Gastroesophageal sphincter (tissue), 4 donors: ENCODE measurements around the gene MCM5. TPM values are rescaled to one million over a fixed set of nuclear protein-coding genes. Genes with fewer than 3 reads are reported as not detected.
A peak's percentile ranks its signal among the peaks of the same experiment; 100 is the strongest.

Experiments used
- ATAC-seq: fragments of 150-250 bp; one replicate; pipeline ENCODE4 v1.9.1; 2016; ENCODE audit warnings: mild to moderate bottlenecking, moderate library complexity
- H3K27ac ChIP-seq, 4 donors: fragments of 200-600 bp; sonication (generic) in 3 of 4; 1 replicate in 3 of 4; 2 replicates in 1 of 4; pipeline ENCODE4 v1.5.1; 2016 to 2019
- H3K27me3 ChIP-seq: fragments of 200-600 bp; sonication (generic); one replicate; pipeline ENCODE4 v1.5.1; 2019
- H3K36me3 ChIP-seq, 2 donors: fragments of 200-600 bp; sonication (generic); one replicate each; pipeline ENCODE4 v1.5.1; 2019; ENCODE audit warnings: control low read depth in 1 of 2
- H3K4me1 ChIP-seq, 3 donors: fragments of 200-600 bp; sonication (generic); 1 replicate in 2 of 3; 2 replicates in 1 of 3; pipeline ENCODE4 v1.5.1; 2016 to 2019; ENCODE audit warnings: control low read depth in 2 of 3
- H3K4me3 ChIP-seq, 2 donors: fragments of 200-600 bp; sonication (generic); one replicate each; pipeline ENCODE4 v1.5.1; 2019; ENCODE audit warnings: mild to moderate bottlenecking in 1 of 2, moderate library complexity in 1 of 2
- H3K9me3 ChIP-seq, 3 donors: fragments of 200-600 bp; sonication (generic); one replicate each; pipeline ENCODE4 v1.5.1; 2017 to 2019; ENCODE audit warnings: control low read depth in 2 of 3
- EP300 ChIP-seq: sonication (generic); formaldehyde crosslinking; IDR thresholded peaks from one replicate; pipeline ENCODE4 v1.6.1; 2017; ENCODE audit warnings: antibody characterized with exemption, mild to moderate bottlenecking
- POLR2A ChIP-seq, 2 donors: fragments of 450-650 bp; IDR thresholded peaks; one replicate each; pipeline ENCODE4 v1.6.1; 2017; ENCODE audit warnings: antibody characterized with exemption in 2 of 2, mild to moderate bottlenecking in 2 of 2, moderate library complexity in 1 of 2
- POLR2AphosphoS5 ChIP-seq: sonication (generic); formaldehyde crosslinking; IDR thresholded peaks from one replicate; pipeline ENCODE4 v1.6.1; 2017; ENCODE audit warnings: antibody characterized with exemption
- WGBS, 2 donors: methylation state at CpG; one replicate each; pipeline ENCODE4 v1.1.5; 2018; ENCODE audit warnings: low coverage in 1 of 2; 5-methylcytosine and 5-hydroxymethylcytosine counted together
- total RNA-seq, 4 donors: library from RNA; depleted of rRNA; stranded (reverse); fragments of >200 nt; gene quantifications; one replicate each; pipeline ENCODE4 v1.1.0, GENCODE V29; 2016
- TF ChIP-seq, protein P1 (sequence below), 4 experiments: fragments of 200-600 bp in 2 of 4; fragments of 450-650 bp in 2 of 4; sonication (generic) in 1 of 4; IDR thresholded peaks; one replicate each; pipeline ENCODE4 v1.5.1; 2017 to 2019; ENCODE audit warnings: antibody characterized with exemption in 4 of 4, mild to moderate bottlenecking in 2 of 4, moderate library complexity in 2 of 4

Gene MCM5
- total RNA-seq, 4 donors from 2014 or later: 14.5 to 19.2 (median 15.3) TPM

DNA sequence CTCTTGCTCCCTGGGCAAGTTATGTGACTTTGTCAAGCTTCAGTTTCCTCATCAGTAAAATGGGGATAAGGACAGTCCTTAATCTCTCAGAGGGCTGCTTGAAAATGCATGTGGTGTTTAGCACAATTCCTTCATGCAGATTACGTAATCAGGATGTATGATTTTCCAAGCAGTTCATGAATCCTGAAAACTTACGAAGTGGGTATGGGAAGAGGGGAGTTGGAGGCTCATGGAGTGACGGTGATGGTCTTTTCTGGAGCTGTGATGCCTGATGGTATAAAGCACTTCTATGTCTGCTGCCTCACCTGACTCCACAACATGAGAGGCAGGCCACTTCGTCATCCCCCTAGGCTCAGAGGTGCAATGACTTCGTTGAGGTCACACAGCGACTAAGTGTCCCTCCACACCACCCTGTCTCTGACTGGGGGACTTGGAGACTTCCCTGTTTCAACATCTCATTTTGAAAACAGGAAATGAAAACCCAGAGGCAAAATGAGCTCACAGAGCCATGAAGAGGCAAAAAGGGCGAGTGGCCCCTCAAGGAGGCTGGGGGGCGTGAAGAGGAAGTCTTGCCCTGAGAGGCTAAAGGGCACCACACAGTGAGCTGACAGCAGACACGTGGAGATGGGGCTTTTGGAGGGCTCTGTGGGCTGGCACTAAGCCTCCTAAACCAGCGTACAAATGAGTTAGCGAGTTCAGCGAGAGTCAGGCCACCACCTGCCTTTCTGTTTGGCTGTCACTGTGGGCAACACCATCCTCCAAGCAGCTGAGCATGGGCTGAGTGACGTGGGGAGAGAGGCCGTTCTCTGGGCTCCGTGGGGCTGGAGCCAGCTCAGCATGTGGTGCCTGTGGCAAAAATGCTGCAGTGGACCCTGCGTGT is 10.1 kb downstream of the MCM5 start:
- Histone ChIP-seq H3K27me3 (no peaks in the 10 kb centered on the region), H3K9me3 (no peaks in the 10 kb centered on the region), H3K27ac (no peak overlapping the region), H3K4me3 (no peak overlapping the region), H3K4me1 (no peaks in the 10 kb centered on the region), H3K36me3 (peaks cover 0 to 100% of the 10 kb centered on the region in 2 donors)
- ATAC-seq: peak; percentile 53
- WGBS, 2 donors: 73 to 88% methylated on average over 7 to 12 of the region's 16 CpGs
- TF ChIP-seq, protein P1, sequence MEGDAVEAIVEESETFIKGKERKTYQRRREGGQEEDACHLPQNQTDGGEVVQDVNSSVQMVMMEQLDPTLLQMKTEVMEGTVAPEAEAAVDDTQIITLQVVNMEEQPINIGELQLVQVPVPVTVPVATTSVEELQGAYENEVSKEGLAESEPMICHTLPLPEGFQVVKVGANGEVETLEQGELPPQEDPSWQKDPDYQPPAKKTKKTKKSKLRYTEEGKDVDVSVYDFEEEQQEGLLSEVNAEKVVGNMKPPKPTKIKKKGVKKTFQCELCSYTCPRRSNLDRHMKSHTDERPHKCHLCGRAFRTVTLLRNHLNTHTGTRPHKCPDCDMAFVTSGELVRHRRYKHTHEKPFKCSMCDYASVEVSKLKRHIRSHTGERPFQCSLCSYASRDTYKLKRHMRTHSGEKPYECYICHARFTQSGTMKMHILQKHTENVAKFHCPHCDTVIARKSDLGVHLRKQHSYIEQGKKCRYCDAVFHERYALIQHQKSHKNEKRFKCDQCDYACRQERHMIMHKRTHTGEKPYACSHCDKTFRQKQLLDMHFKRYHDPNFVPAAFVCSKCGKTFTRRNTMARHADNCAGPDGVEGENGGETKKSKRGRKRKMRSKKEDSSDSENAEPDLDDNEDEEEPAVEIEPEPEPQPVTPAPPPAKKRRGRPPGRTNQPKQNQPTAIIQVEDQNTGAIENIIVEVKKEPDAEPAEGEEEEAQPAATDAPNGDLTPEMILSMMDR (IDR thresholded peaks at IDR 0.05): no peak
- TF ChIP-seq POLR2AphosphoS5: no peak
- no peak for TF ChIP-seq POLR2A (IDR thresholded peaks at IDR 0.05)
- no peak for TF ChIP-seq EP300

GRCh38 chr22:35410663-35411034 is 10.7 kb downstream of the MCM5 start:
- Histone ChIP-seq H3K36me3 (peaks cover 0 to 100% of the 10 kb centered on the region in 2 donors), H3K4me1 (no peaks in the 10 kb centered on the region), H3K27ac (no peak overlapping the region), H3K27me3 (no peaks in the 10 kb centered on the region), H3K4me3 (no peak overlapping the region), H3K9me3 (no peaks in the 10 kb centered on the region)
- ATAC-seq: no peak
- WGBS, 2 donors: 100% methylated on average over 2 of the region's 6 CpGs; no CpG with 5 or more reads in 1 of the 2 donors
- TF ChIP-seq POLR2AphosphoS5 (no peak), POLR2A (IDR thresholded peaks at IDR 0.05) (no peak), EP300 (no peak)
- TF ChIP-seq, protein P1 (IDR thresholded peaks at IDR 0.05): no peak

DNA sequence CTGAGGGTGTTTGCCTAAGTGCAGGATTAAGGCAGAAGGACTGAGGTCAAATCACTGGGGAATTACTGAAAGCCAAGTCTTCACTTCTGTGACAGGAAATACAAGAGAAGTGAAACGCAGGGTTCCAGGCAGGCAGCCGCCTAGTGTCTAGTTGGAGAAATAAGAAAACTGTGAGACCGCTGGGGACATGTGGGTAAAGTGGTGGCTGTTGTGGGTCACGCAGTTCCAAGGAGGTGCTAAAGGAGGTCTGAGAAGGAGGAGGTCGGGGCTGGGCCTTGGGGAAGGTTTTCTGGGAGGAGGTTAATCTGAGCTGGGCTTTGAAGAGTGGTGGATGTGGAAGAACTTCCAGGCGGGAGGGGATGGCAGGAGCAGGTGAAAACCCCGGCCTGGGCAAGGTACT is 11.2 kb downstream of the MCM5 start:
- peaks cover 0 to 100% of the 10 kb centered on the region in 2 donors for H3K36me3 ChIP-seq
- WGBS, 2 donors: 64 to 85% methylated on average over 7 of the region's 7 CpGs
- ATAC-seq: no peak

DNA sequence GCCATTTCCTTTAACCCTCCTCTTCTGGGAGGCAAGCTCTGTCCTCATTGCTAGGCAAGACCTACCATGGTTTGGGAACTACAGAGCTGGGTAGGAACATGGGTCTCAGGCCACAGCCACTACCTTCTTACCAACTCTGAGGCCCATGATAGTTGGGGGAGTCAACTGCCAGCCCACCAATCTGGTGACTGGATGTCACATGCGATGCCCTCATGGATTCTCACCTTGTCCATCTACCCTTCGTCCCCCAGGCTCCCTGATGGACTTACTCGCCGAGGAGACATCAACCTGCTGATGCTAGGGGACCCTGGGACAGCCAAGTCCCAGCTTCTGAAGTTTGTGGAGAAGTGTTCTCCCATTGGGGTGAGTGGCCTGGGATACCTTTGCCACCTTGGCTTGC is 13.7 kb downstream of the MCM5 start:
- peaks cover 0 to 100% of the 10 kb centered on the region in 2 donors for H3K36me3 ChIP-seq
- TF ChIP-seq EP300 (no peak), POLR2AphosphoS5 (no peak), POLR2A (IDR thresholded peaks at IDR 0.05) (no peak)
- TF ChIP-seq, protein P1 (IDR thresholded peaks at IDR 0.05): no peak
- no peak for ATAC-seq

More for the DNA sequence above, 11.2 kb downstream of the MCM5 start:
- TF ChIP-seq, protein P1 (IDR thresholded peaks at IDR 0.05): peak in 1 of 4 experiments; percentile 16
- no peak for TF ChIP-seq POLR2AphosphoS5
- no peaks in the 10 kb centered on the region for H3K4me1 ChIP-seq
- H3K27me3 ChIP-seq: no peaks in the 10 kb centered on the region
- no peak overlapping the region for H3K4me3 ChIP-seq
- H3K9me3 ChIP-seq: no peaks in the 10 kb centered on the region
- no peak overlapping the region for H3K27ac ChIP-seq

DNA sequence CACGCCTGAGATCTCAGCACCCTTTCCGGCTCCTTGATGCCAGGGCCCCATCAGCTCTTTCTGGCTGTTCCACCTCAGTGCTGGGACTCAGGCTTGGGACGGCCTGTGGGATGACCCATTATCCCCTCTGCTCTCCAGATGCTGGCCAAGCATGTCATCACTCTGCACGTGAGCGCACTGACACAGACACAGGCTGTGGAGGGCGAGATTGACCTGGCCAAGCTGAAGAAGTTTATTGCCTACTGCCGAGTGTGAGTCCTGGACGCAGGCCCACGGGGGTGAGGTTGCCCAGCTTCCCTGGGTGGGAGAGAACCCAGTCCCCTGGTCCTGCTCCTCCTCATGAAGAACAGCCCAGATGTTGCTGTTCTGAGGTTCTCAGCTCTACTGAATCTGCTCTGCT is 17.7 kb downstream of the MCM5 start:
- H3K4me3 ChIP-seq: no peak overlapping the region
- H3K27me3 ChIP-seq: no peaks in the 10 kb centered on the region
- 100% methylated on average over 1 of the region's 9 CpGs; no CpG with 5 or more reads in 1 of the 2 donors for WGBS, 2 donors
- H3K27ac ChIP-seq: no peak overlapping the region
- no peaks in the 10 kb centered on the region for H3K4me1 ChIP-seq
- H3K36me3 ChIP-seq: peaks cover 0 to 100% of the 10 kb centered on the region in 2 donors
- no peaks in the 10 kb centered on the region for H3K9me3 ChIP-seq
- no peak for TF ChIP-seq POLR2A (IDR thresholded peaks at IDR 0.05)
- TF ChIP-seq EP300: no peak
- TF ChIP-seq, protein P1 (IDR thresholded peaks at IDR 0.05): no peak
- TF ChIP-seq POLR2AphosphoS5: no peak
- no peak for ATAC-seq

More for the DNA sequence above, 13.7 kb downstream of the MCM5 start:
- H3K27ac ChIP-seq: no peak overlapping the region
- H3K4me3 ChIP-seq: no peak overlapping the region
- whole genome bisulfite sequencing, 2 donors: no CpG with 5 or more reads among the region's 4 CpGs
- no peaks in the 10 kb centered on the region for H3K9me3 ChIP-seq
- no peaks in the 10 kb centered on the region for H3K27me3 ChIP-seq
- H3K4me1 ChIP-seq: no peaks in the 10 kb centered on the region
